Measurements from ENCODE around the gene LINGO4. TPM values are rescaled to one million over a fixed set of nuclear protein-coding genes. Genes with fewer than 3 reads are reported as not detected.

The LINGO4 gene
- total RNA-seq, 1 donor from 2014 or later, result not detected

DNA sequence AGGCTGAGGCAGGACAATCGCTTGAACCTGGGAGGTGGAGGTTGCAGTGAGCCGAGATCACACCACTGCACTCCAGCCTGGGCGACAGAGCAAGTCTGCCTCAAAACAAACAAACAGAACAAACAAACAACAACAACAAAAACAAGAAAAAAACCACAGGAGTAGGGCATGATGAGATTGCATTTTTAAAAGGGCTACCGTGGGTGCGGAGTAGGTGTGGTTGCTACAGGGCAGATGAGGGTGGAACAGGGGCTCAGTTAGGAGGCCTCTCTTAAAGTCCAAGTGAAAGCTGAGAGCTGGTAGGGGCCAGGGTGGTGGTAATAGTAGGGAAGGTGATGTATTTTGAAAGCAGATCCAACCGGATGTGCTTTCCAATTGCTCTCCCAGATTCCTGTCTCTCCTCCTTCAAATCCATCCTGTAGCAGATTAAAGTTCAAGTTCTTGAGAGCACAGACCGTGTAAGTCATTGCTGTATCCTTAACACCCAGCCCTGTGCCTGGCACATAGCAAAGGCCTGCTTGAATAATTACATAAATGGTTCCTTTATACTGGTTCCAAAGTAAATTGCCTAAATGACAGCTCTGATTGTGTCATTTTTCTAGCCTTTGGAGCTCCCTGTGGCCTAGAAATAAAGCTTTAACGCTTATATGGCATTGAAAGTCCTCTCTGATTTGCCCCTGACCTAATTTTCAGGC lies 4.2 kb upstream of the LINGO4 start:
- TF ChIP-seq, protein P1, sequence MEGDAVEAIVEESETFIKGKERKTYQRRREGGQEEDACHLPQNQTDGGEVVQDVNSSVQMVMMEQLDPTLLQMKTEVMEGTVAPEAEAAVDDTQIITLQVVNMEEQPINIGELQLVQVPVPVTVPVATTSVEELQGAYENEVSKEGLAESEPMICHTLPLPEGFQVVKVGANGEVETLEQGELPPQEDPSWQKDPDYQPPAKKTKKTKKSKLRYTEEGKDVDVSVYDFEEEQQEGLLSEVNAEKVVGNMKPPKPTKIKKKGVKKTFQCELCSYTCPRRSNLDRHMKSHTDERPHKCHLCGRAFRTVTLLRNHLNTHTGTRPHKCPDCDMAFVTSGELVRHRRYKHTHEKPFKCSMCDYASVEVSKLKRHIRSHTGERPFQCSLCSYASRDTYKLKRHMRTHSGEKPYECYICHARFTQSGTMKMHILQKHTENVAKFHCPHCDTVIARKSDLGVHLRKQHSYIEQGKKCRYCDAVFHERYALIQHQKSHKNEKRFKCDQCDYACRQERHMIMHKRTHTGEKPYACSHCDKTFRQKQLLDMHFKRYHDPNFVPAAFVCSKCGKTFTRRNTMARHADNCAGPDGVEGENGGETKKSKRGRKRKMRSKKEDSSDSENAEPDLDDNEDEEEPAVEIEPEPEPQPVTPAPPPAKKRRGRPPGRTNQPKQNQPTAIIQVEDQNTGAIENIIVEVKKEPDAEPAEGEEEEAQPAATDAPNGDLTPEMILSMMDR (conservative IDR thresholded peaks at IDR 0.05; ENCODE audit: low read depth, low read length), result no peak
- H3K4me3 ChIP-seq (ENCODE audit: low read depth, low read length), result no peak overlapping the region
- DNase-seq (ENCODE audit: low read depth), result no peak

DNA sequence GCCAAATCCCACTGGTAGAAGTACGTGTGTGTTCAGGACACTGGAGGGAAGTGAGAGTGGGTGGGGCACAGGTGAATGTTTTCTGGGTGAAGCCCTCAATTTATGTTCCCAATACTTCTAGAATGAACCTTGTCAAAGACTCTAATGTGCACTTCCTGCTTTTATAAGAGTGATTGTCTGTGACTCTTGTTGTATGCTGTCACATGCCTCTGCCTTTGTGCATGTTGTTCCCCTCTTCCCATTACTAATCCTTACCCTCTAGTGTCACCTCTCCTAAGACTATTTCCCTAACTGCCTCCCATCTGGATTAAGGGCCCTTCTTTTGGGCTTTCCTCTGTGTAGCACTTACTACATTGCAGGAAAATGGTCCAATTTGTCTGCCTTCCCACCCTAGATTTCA lies 2.5 kb upstream of the LINGO4 start:
- TF ChIP-seq, protein P1 (conservative IDR thresholded peaks at IDR 0.05; ENCODE audit: low read depth, low read length), result no peak
- DNase-seq (ENCODE audit: low read depth), result no peak
- no peak overlapping the region for H3K4me3 ChIP-seq (ENCODE audit: low read depth, low read length)

DNA sequence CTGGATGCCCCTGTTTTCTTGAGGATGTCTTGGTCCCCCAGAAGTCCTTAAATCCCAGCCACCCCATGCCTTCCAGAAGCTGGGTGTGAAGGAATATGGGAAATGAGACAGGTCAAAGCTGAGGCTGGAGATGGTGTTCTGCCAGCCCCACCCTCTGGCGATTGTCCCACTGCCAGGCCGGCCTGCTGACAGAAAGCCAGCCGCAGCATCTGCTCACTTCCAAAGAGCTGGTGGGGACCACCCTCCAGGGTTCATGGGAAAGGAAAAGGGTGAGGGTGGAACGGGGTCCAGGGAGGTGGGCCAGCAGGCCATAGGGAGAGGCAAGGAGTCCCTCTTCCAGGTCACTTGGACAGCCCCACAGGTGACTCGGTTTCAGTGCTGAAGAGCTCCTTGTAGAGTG lies 1.9 kb upstream of the LINGO4 start:
- TF ChIP-seq, protein P1 (conservative IDR thresholded peaks at IDR 0.05; ENCODE audit: low read depth, low read length), result no peak
- H3K4me3 ChIP-seq (ENCODE audit: low read depth, low read length), result no peak overlapping the region
- DNase-seq (ENCODE audit: low read depth), result no peak

DNA sequence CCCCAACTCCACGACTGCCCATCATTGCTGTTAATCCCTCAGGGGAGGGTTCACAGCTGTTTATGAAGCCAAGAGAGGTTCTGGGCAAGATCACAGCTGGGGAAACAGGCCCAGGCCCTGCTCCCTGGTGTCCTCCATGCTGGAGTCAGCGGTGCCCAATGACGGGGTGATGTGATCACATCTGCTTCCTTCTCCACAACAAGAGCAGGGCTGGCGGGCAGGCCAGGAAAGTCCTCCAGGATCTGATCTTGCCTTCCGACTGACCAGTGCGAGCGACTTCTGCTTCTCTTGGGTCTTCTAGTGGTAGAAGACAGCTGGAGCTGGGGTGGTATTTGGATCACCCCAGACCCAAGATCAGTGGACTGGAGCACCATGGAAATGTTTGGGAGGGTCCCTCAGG lies 951 bp upstream of the LINGO4 start:
- DNase-seq (ENCODE audit: low read depth), result no peak
- TF ChIP-seq, protein P1 (conservative IDR thresholded peaks at IDR 0.05; ENCODE audit: low read depth, low read length), result no peak
- H3K4me3 ChIP-seq (ENCODE audit: low read depth, low read length), result no peak overlapping the region

DNA sequence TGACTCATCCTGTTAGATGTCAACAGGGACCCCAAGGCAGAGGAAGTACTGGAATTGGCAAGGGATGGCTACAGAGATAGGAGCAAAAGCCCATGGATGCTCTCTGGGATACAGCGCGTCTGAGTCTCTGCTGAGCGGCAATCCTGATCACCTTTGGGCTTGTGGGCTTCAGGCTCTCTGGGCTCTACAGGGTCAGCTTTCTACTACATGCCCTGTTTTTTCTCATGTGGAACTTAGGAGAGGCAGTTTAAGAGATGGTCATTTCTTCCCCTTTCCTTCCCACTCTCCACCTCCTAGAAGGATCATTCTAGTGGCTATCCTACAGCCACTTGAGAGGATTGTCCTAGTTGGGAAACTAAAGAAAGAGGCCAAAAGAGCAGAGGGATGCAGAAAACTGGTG lies 1.3 kb downstream of the LINGO4 start:
- TF ChIP-seq, protein P1 (conservative IDR thresholded peaks at IDR 0.05; ENCODE audit: low read depth, low read length), result no peak
- no peak for DNase-seq (ENCODE audit: low read depth)
- no peak overlapping the region for H3K4me3 ChIP-seq (ENCODE audit: low read depth, low read length)

DNA sequence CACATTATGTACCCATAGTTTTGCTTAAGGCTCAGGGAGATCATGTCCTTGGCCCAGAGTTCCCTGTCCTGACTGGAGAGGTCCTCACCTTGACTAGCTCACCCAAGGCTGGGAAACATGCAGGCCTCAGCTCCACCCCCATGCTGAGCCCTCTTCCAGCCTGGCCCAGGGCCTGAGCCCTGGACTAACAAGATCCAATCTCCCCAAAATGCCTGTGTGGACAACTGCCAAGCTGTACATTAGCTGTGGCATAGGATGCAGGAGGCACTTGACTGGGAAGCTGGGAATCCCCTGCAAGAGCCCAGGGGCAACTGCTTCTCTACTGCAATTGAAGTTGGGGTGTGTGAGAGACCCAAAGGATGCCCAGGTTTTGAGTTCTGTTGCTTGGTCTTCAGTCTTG lies 2.1 kb downstream of the LINGO4 start:
- H3K4me3 ChIP-seq (ENCODE audit: low read depth, low read length), result no peak overlapping the region
- DNase-seq (ENCODE audit: low read depth), result no peak
- TF ChIP-seq, protein P1 (conservative IDR thresholded peaks at IDR 0.05; ENCODE audit: low read depth, low read length), result no peak

DNA sequence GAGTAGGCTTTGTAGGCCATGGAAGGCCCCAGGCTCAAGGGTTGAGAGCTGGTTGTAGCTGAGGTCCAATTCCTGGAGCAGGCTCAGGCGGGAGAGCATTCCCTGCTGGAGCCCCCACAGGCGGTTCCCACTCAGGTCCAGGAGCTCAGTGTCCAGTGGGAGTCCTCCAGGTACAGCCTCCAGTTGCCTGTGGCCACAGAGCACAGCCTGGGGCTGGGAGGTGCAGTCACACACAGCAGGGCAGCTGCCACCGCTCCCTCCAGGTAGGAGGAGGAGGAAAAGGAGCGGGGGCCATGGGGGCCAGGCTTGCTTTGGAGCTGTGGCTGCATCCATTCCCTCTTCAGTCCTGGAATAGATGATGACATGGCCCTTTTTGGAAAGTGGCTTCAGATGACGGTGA lies 2.8 kb downstream of the LINGO4 start:
- DNase-seq (ENCODE audit: low read depth), result no peak
- TF ChIP-seq, protein P1 (conservative IDR thresholded peaks at IDR 0.05; ENCODE audit: low read depth, low read length), result no peak
- H3K4me3 ChIP-seq (ENCODE audit: low read depth, low read length), result no peak overlapping the region
